ENCODE results near the gene PIK3R3.

Gene PIK3R3

DNA sequence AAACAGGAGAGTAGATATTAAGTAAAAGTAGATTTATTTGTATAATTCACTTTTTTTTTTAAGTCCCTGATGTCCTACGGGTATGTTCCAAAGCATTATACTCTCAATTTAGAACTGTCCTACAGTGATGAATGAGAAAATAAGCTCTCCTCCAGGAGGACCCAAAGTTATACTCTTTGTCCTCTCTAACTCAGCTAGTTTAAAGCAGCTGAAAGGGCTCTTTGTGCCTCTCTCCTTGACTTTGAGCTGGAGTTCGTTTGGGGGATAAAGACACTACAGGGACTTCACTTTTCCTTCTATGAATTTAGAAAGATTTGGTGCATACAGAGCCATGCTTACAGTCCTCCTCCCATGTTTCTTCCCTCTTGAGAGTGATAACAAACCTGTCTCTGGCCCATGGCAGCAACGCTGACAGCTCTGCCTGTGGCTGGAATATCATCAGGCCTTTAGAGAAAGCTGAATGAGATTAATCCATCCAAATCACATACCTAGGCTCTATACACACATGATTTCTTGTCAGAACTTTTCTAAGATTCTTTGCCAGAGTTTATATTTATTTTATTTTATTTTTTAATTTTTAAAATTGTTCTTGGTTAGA lies 134.3 kb downstream of the PIK3R3 start:
- Histone ChIP-seq H3K27ac (ENCODE audit: low read depth, low read length) (no peak overlapping the region), H3K4me3 (ENCODE audit: low read depth in 1 of 2, low read length in 2 of 2) (no peak overlapping the region), H3K4me1 (ENCODE audit: control insufficient read depth in 1 of 2, insufficient read depth in 2 of 2, low read length in 2 of 2) (no peaks in the 10 kb centered on the region), H3K9ac (ENCODE audit: low read depth in 1 of 2, low read length in 2 of 2) (no peak overlapping the region), H3K9me3 (ENCODE audit: control insufficient read depth in 1 of 2, low read length in 2 of 2) (no peaks in the 10 kb centered on the region), H3K27me3 (ENCODE audit: control insufficient read depth in 1 of 2, insufficient read depth in 2 of 2, low read length in 2 of 2) (no peaks in the 10 kb centered on the region), H3K36me3 (ENCODE audit: control insufficient read depth in 1 of 2, insufficient read depth in 2 of 2, low read length in 2 of 2) (peaks cover 7 to 13% of the 10 kb centered on the region in 2 donors)

DNA sequence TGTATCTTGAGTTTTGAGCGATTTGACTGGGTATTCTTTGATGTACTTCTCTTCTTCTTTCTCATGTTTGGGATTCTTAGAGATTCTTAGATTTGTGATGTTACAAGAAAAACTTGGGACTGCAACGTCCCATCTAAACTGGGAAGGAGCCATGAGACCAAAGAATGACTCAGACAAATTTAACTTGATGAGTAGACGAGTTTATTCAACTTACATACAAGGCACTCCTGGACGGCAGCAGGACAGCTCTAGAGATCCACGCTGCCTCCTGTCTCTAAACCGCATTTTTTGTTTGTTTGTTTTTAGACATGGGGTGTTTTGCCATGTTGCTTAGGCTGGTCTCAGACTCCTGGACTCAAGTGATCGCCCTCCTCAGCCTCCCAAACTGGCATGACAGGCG lies 137.1 kb downstream of the PIK3R3 start:
- H3K27me3 ChIP-seq (ENCODE audit: control insufficient read depth in 1 of 2, insufficient read depth in 2 of 2, low read length in 2 of 2) = no peaks in the 10 kb centered on the region
- no peaks in the 10 kb centered on the region for H3K4me1 ChIP-seq (ENCODE audit: control insufficient read depth in 1 of 2, insufficient read depth in 2 of 2, low read length in 2 of 2)
- H3K9ac ChIP-seq (ENCODE audit: low read depth in 1 of 2, low read length in 2 of 2) = no peak overlapping the region
- H3K36me3 ChIP-seq (ENCODE audit: control insufficient read depth in 1 of 2, insufficient read depth in 2 of 2, low read length in 2 of 2) = peaks cover 0 to 11% of the 10 kb centered on the region in 2 donors
- H3K9me3 ChIP-seq (ENCODE audit: control insufficient read depth in 1 of 2, low read length in 2 of 2) = no peaks in the 10 kb centered on the region
- H3K27ac ChIP-seq (ENCODE audit: low read depth, low read length) = no peak overlapping the region
- no peak overlapping the region for H3K4me3 ChIP-seq (ENCODE audit: low read depth in 1 of 2, low read length in 2 of 2)

DNA sequence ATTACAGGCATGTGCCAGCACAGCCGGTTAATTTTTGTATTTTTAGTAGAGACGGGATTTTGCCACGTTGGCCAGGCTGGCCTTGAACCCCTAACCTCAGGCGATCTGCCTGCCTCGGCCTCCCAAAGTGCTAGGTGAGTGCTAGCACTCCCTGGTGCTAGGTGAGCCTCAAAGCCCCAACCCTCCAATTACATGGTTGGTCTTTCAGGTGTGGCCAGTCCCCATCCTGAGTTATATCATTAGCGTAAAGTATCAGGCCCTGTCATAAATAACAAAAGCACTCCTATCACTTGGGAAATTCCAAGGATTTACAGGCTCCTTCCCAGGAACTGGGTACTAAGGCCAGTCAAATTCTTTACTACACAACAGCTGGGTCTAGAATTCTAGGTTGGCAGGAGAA lies 138.0 kb downstream of the PIK3R3 start:
- Histone ChIP-seq H3K9ac (ENCODE audit: low read depth in 1 of 2, low read length in 2 of 2) (no peak overlapping the region), H3K27ac (ENCODE audit: low read depth, low read length) (no peak overlapping the region), H3K4me3 (ENCODE audit: low read depth in 1 of 2, low read length in 2 of 2) (no peak overlapping the region), H3K4me1 (ENCODE audit: control insufficient read depth in 1 of 2, insufficient read depth in 2 of 2, low read length in 2 of 2) (no peaks in the 10 kb centered on the region), H3K36me3 (ENCODE audit: control insufficient read depth in 1 of 2, insufficient read depth in 2 of 2, low read length in 2 of 2) (peaks cover 0 to 6% of the 10 kb centered on the region in 2 donors), H3K9me3 (ENCODE audit: control insufficient read depth in 1 of 2, low read length in 2 of 2) (no peaks in the 10 kb centered on the region), H3K27me3 (ENCODE audit: control insufficient read depth in 1 of 2, insufficient read depth in 2 of 2, low read length in 2 of 2) (no peaks in the 10 kb centered on the region)
